SIG-M5 treated with dmso at 0.1 percent for 504 hours (cell line): Measurements from ENCODE around the gene EEF2K.

Experiments
- DNase-seq: peaks from one replicate; lab custom pipeline; 2025; ENCODE audit not compliant: unreplicated experiment; lab: John Stamatoyannopoulos, UW

EEF2K gene

DNA sequence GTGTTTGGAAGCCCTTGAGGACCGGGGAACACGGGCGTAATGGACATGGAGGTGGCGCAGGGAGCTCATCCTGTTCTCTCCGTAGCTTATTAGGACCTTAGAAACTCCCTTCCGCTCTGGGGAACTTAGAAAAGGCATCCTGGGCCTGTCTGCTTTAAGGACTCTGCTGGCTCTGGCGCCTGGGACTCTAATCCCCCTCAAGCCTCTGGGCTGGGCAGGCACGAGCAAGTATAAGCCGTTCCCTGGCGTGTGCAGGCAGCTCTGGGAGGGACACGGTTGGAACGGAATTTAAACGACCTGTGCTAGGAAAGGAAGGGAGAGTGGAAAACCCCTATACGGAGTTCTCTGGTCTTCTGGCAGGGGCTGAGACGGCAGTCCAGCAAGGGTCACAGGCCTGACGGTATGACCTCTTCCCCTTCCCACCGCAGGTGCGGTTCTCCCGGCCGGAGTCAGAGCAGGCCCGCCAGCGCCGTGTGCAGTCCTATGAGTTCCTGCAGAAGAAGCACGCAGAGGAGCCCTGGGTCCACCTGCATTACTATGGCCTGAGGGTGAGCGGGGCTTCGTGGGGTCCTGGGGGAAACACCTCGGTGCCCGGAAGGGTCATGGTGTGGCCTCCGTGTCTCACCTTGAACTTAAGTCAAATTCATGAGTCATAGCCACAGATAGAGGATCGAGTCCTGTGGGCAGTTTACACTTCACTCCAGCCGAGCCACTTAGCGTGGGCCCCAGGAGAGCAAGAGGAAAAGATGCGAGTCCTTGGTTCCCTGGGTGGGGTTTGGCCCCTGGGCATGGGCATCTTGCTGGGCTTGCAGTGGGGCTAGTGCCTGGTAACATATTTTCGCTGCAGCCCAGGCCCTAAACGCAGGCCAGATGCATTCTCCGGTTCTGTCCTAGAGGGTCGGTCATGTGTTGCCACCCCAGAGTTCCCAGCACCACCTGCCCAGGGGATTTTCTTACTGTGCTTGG, 108.9 kb downstream of the EEF2K start:
- no peak for DNase-seq

DNA sequence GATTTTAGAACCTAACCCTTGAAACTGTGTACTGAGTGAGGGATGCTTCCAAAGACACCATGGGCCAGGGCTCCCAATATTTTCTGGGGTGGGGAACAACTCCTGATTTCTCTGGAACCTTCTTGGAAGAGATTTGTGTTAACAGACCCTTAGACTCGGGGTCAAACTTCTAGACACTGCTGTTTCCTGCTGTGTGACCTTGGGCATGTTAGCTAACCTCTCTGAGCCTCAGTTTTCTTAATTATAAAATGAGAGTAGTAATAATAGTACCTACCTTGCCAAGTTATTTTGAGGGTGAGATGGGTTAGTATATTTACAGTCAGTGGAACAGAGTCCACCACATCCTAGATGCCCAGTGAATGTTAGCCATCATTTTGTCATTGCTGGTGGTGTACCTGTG, 109.9 kb downstream of the EEF2K start:
- DNase-seq, result no peak

DNA sequence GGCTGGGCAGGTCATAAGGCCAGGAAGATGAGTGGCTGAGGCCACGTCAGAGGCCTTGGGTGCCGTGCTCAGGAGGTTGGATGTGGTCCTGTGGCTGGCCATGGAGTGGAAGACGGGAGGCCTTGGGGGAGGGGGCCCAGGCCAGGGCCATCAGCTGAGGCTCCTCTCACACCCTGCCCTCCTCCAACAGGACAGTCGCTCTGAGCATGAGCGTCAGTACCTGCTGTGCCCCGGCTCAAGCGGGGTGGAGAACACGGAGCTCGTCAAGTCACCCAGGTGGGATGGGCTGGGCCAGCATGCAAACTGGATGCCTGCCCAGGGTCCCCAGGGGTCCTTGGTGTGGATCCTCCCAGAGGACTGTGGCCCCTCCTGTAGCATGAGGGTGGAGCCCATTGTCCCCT, 110.3 kb downstream of the EEF2K start:
- DNase-seq, result no peak

GRCh38 chr16:22317001-22317530, 111.0 kb downstream of the EEF2K start:
- DNase-seq, result no peak

DNA sequence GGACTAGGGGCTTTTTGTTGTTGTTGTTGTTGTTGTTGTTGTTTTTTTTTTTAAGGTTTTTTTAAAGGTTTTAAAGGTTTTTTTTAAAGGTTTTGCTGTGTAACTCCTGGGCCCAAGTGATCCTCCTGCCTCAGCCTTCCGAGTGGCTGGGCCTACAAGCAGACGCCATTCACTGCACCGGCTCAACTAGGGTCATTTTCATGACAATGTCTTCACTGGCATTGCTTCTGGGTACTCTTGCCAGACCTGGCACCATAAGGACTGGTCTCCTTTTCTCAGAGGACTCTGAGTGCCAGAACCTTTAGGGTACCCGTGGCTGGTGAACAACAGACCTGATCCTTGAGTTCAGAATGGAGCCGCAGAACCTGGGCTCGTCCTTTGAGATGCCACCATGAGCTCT, 111.5 kb downstream of the EEF2K start:
- DNase-seq, result no peak

DNA sequence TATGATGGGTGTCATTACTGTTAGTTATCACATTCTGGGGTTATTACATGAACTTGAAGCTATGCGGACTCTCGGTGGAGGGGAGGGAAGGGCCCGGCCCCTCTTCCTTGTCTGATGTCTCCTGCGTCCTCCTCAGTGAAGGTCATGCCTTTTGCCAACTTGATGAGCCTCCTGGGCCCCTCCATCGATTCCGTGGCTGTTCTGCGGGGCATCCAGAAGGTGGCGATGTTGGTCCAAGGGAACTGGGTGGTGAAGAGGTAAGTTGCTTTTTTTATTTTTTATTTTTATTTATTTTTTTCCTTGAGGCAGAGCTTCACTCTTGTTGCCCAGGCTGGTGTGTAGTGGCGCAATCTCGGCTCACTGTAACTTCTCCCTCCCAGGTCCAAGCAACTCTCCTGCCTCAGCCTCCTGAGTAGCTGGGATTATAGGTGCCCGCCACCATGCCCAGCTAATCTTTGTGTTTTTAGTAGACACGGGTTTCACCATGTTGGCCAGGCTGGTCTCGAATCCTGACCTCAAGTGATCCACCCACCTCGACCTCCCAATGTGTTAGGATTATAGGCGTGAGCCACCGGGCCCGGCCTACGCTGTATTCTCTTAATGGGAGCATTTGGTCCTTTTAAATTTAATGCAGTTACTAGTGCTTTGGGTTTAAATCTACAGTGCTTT, 112.7 kb downstream of the EEF2K start:
- peak; percentile 9 for DNase-seq

DNA sequence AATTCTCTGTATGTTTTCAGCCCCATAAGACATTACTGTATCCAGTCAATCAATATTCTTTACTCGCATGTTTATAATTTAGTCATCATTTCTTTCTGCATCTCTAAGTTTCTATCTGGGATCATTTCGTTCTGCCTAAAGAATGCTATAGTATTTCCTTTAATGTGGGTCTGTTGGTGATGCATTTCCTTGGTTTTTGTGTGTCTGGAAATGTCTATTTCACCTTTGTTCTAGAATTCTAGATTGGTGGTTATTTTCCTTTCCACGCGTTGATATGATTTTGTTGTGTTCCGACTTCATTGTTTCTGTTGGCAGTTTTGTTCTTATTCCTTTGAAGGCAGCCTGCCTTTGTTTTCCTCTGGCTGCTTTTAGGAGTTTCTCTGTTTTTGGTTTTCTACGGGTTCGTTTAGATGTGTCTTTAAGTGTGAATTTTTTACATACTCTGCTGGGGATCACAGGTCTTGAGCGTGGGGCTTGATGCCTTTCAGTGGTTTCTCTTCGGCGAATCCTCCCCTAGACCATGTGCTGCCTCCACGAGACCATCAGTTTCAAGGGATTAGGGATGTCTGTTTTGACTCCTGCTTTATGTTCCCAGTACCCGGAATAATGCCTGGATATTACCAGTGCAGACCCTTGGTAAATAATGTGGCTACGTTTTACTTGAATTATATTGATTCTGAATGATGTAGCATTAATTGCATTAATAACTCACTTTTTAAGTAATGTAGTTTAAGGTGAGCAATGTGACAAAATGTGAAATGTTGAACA, 114.7 kb downstream of the EEF2K start:
- DNase-seq, result no peak

DNA sequence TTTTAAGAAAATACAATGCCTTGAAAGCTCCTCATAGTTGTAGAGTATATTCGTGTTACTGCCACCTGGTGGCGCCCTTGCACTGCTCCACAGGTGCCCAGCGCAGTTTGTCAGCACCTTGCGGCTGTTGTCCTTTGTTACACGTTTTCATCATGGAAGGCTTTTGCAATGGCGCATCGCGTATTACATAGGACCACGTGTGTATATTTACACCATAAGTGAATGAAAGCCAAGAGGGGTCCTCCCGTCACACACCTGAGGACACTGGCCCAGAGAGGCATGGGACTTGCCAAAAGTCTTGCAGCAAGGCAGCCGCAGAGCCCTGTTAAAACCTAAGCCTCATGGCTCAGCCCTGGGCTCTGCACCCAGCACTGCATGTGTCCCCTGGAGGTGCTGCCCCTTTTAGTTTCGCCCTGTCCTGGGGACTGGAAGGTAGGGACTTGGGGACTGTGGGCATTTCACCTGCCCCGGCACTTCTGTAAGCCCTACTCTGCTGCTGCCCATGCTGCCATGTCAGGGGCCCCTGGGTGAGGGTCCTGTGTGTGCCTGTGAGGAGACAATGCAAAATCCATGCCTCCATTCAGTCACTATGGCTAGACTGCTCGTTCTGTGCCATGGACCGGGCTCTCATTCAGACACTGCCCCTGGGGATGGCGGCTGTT, 115.4 kb downstream of the EEF2K start:
- DNase-seq, result peak; percentile 65

- DNase-seq, result no peak
Measured at GRCh38 chr16:22322021-22322471, 116.0 kb downstream of the EEF2K start.

GRCh38 chr16:22322741-22323140, 116.7 kb downstream of the EEF2K start:
- DNase-seq, result no peak

DNA sequence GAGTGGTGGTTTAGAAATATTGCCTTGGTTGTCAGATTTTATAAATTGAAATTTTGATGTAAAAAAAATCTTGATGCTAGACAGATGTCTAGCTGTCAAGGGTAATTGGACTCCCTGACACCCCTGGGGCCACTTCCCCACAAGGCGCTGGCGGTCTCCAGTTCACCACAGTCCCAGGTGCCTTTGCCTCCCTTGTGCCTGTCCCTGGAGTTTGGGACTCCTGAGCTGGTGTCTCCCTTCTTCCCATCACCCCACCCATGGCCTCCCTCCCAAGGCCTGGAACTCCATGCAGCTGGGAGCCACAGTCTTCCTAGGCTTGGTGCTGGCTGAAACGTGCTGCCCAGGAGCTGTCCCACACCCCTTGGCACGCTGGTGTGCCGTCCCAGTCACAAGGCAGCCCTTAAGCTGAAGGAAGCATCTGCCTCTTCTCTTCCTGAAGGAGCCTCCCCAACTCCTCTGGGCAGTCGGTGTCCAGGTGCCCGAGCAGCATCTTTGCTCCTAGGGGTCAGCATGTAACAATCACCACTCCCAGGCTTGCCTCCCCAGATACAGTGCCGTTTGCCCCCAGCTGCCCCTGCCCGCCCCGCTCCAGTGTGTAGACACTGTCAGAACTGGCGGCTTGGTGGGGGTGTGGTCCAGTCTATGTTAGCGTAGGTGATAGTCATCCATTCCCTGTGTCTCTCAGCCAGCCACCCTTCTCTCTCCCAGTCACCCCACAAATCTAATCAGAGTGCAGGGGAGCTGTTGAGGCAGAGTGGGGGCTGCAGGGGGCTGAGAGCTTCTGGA, 117.3 kb downstream of the EEF2K start:
- no peak for DNase-seq

DNA sequence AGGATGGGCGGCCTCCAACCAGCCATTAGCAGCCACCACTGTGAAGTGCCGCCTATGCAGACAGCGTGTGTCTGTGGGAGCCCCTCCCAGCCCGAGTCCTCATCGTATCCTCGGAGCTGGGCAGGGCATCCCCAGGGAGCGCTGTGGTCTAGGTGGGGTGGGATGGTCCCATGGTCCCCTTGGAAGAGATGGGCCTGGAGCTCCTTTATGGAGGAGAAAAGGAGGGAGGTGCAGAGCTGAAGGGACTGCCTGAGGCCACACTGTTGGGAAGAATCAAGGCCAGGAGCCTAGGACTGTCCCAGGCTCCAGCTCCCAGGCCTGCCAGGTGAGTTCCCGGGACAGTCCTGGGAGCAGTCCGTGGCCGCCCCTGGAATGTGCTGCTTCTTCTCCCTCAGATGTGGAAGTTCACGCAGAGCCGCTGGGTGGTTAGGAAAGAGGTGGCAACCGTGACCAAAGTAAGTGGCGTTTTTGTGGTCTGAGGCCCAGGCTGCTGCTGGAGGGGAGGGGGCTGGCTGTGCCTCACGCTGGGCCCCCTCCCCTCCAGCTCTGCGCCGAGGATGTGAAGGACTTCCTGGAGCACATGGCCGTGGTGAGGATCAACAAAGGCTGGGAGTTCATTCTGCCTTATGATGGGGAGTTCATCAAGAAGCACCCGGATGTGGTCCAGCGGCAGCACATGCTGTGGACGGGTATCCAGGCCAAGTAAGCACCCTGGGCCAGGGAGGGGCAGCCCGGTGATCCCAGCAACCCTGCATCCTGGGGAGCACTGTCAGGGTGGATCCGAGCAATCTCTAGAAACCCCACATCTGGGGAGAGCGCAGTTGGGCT, 118.1 kb downstream of the EEF2K start:
- DNase-seq, result no peak

DNA sequence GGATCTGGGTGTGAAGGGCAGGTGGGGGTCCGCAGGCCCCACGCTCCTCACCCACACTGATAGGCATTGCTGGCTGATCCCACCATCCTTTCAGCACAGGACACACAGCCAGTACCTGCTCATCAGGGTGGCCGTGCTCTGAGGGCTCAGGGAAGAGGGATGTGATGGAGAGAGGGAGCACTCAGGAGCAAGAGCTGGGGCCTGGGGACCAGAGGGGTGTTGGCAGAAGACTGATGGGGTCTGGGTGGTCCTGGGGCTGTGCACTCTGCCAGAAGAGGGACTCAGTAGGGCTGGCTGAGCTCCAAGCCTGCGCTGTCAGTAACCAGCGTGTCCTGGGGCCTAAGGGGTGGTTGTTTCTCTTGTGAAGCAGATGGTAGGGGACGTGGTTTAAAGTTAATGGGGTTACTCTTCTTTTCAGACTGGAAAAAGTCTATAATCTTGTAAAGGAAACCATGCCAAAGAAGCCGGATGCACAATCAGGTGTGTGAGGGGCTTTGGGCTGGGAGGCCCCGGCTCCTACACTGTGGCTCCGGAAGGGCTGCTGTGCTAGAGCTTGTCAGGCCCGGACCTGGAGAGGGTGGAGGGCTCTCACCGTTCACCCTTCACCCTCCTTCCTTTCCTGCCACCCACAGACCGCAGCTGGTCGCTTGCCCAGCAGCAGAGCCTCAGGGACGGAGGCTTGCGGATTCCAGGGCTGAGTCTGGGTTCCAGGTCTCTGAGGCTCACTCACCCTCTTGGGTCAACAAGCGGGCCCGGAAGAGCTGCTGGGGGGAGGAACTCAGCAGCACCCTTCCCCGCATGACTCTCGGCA, 118.9 kb downstream of the EEF2K start:
- DNase-seq, result no peak

GRCh38 chr16:22325598-22326368, 119.7 kb downstream of the EEF2K start:
- no peak for DNase-seq

GRCh38 chr16:22326369-22326652, 120.2 kb downstream of the EEF2K start:
- no peak for DNase-seq

DNA sequence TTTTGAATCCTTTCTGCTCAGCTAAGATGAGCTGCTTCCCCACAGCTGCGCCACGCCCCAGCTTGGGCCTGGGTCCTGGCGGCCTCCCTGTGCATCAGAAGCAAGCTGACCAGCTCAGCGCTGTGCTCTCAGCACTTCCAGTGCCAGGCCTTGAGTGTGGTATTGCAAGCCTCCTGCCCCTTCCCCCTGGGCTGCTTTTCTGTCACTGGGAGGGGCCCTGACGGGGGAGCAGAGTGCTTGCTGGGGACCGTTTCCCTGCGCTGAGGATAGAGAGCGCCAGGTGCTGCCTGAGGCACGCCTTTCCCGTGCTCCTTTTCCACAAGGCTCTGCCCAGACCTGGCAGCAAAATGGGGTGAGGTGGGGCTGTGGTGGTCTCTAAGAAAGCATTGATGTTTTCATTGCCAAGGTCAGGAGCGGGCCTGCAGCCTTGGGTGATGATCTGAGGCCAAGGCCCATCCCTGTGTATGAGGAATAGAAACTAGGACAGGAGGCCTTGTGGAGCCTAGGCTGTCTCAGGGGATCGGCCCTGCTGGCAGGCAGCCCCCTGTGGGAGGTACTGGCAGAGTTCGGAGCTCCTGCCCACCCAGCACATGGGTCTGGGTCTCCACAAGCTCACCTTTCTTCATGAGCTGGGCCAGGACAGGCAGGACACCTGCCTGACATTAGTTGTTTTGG, 120.8 kb downstream of the EEF2K start:
- DNase-seq, result no peak

- DNase-seq, result no peak
Measured at GRCh38 chr16:22327446-22327775, 121.3 kb downstream of the EEF2K start.
